GM12891 (cell line): ENCODE data around the gene CIPC.

Source experiments
- PAX5 ChIP-seq: IDR thresholded peaks from 2 replicates; pipeline ENCODE4 v1.6.1; 2011; ENCODE audit warnings: low read length, moderate library complexity, mild to moderate bottlenecking; ENCODE audit not compliant: insufficient read depth, severe bottlenecking
- POLR2A ChIP-seq: IDR thresholded peaks from 2 replicates; pipeline ENCODE4 v1.6.1; 2011; ENCODE audit warnings: low read depth, low read length, control low read depth
- POLR2AphosphoS5 ChIP-seq: IDR thresholded peaks from 2 replicates; pipeline ENCODE4 v1.6.1; 2011; ENCODE audit warnings: low read depth, low read length, control low read depth
- POU2F2 ChIP-seq: IDR thresholded peaks from 2 replicates; pipeline ENCODE4 v1.6.1; 2011; ENCODE audit warnings: low read depth, mild to moderate bottlenecking, control low read depth, low read length, moderate library complexity
- SPI1 ChIP-seq: IDR thresholded peaks from 2 replicates; pipeline ENCODE4 v1.6.1; 2011; ENCODE audit warnings: low read depth, low read length, control low read depth
- TAF1 ChIP-seq: IDR thresholded peaks from 2 replicates; pipeline ENCODE4 v1.6.1; 2011; ENCODE audit warnings: low read depth, low read length, control low read depth

GRCh38 chr14:77158882-77159255, 60.8 kb downstream of the CIPC start:
- TF ChIP-seq POLR2A (no peak), POLR2AphosphoS5 (no peak), SPI1 (no peak), TAF1 (no peak), PAX5 (no peak), POU2F2 (no peak)
